HCT116 (cell line): Measurements from ENCODE around the gene TMC1.

Experiments
- CEBPB ChIP-seq: IDR thresholded peaks from 2 replicates; pipeline ENCODE4 v1.6.1; 2012; ENCODE audit warnings: low read depth
- CTCF ChIP-seq, 3 experiments: fragments of 200-600 bp in 1 of 3; sonication (generic) in 1 of 3; IDR thresholded peaks in 2 of 3; conservative IDR thresholded peaks in 1 of 3; 2 replicates each; pipeline ENCODE4 v1.5.1; 2012 to 2017; ENCODE audit warnings: low read depth in 2 of 3, low read length in 2 of 3, antibody characterized with exemption in 1 of 3, borderline replicate concordance in 1 of 3, control low read depth in 1 of 3, mild to moderate bottlenecking in 1 of 3, mixed read lengths in 1 of 3, mixed run types in 1 of 3, moderate library complexity in 1 of 3; ENCODE audit not compliant: insufficient read depth in 1 of 3
- ELF1 ChIP-seq: IDR thresholded peaks from 2 replicates; pipeline ENCODE4 v1.6.1; 2012; ENCODE audit warnings: low read depth, borderline replicate concordance
- EZH2 ChIP-seq: fragments of 200-600 bp; sonication (generic); IDR thresholded peaks from 2 replicates; pipeline ENCODE4 v1.6.1; 2017; ENCODE audit warnings: antibody characterized with exemption, mixed run types
- EZH2phosphoT487 ChIP-seq: fragments of 200-600 bp; IDR thresholded peaks from 2 replicates; pipeline ENCODE4 v1.6.1; 2018; ENCODE audit warnings: antibody characterized with exemption, borderline replicate concordance
- FOSL1 ChIP-seq: IDR thresholded peaks from 2 replicates; pipeline ENCODE4 v1.6.1; 2012; ENCODE audit warnings: low read depth
- MAX ChIP-seq: IDR thresholded peaks from 2 replicates; pipeline ENCODE4 v1.6.1; 2012
- POLR2A ChIP-seq: IDR thresholded peaks from 2 replicates; pipeline ENCODE4 v1.7.0; 2011; ENCODE audit warnings: borderline replicate concordance; ENCODE audit not compliant: insufficient read depth, insufficient read length; ENCODE audit errors: extremely low read depth
- POLR2AphosphoS5 ChIP-seq: IDR thresholded peaks from 2 replicates; pipeline ENCODE4 v1.6.1; 2011; ENCODE audit warnings: mild to moderate bottlenecking, low read depth, low read length, moderate library complexity
- RAD21 ChIP-seq: IDR thresholded peaks from 2 replicates; pipeline ENCODE4 v1.6.1; 2012; ENCODE audit warnings: low read depth, mild to moderate bottlenecking
- SP1 ChIP-seq: IDR thresholded peaks from 2 replicates; pipeline ENCODE4 v1.6.1; 2012; ENCODE audit warnings: low read depth
- ZBTB33 ChIP-seq: IDR thresholded peaks from 2 replicates; pipeline ENCODE4 v1.6.1; 2011; ENCODE audit warnings: mild to moderate bottlenecking, low read length, moderate library complexity; ENCODE audit not compliant: insufficient replicate concordance; ENCODE audit errors: extremely low read depth

- TF ChIP-seq EZH2 = no peak
- peak; percentile 70; the same call in 1 of the 2 replicates for TF ChIP-seq MAX
- peak; percentile 82 for TF ChIP-seq ZBTB33
- TF ChIP-seq ELF1 = no peak; the same call in 1 of the 2 replicates
- TF ChIP-seq EZH2phosphoT487 = no peak
- TF ChIP-seq FOSL1 = peak; percentile 100
- TF ChIP-seq CTCF (IDR thresholded peaks at IDR 0.05 in 2 of 3, conservative IDR thresholded peaks at IDR 0.05 in 1 of 3; ENCODE audit: borderline replicate concordance in 1 of 3, insufficient read depth in 1 of 3, low read depth in 2 of 3, low read length in 2 of 3) = no peak
- no peak for TF ChIP-seq POLR2A
- TF ChIP-seq SP1 = peak; percentile 98
- TF ChIP-seq POLR2AphosphoS5 = peak; percentile 69; the same call in 1 of the 2 replicates
- peak; percentile 88 for TF ChIP-seq CEBPB
- peak; percentile 54; the same call in 1 of the 2 replicates for TF ChIP-seq RAD21
Observed at GRCh38 chr9:72476617-72477437, 44.6 kb upstream of the TMC1 start.
